HepG2 (cell line): Measurements from ENCODE around the gene TAF8. TPM values are rescaled to one million over a fixed set of nuclear protein-coding genes. Genes with fewer than 3 reads are reported as not detected.

Experiments used
- CENPX ChIP-seq: sonication (generic); formaldehyde crosslinking; IDR thresholded peaks from 2 replicates; pipeline ENCODE4 v1.9.0; 2021; ENCODE audit warnings: mild to moderate bottlenecking, missing genetic modification reagents, moderate library complexity
- ETV5 ChIP-seq: IDR thresholded peaks from 2 replicates; pipeline ENCODE4 v1.6.1; 2018; ENCODE audit warnings: missing biosample characterization, missing genetic modification reagents, inconsistent platforms, borderline replicate concordance
- HCFC1 ChIP-seq: fragments of 150-350 bp; IDR thresholded peaks from 2 replicates; pipeline ENCODE4 v1.6.1; 2014; ENCODE audit warnings: low read depth, low read length
- KLF13 ChIP-seq: sonication (generic); formaldehyde crosslinking; IDR thresholded peaks from 2 replicates; pipeline ENCODE4 v1.4.0; 2020; ENCODE audit warnings: mild to moderate bottlenecking, missing genetic modification reagents
- MYNN ChIP-seq: sonication (generic); formaldehyde crosslinking; IDR thresholded peaks from 2 replicates; pipeline ENCODE4 v1.4.0; 2020; ENCODE audit warnings: mild to moderate bottlenecking, low read depth, missing genetic modification reagents
- NCOA5 ChIP-seq: sonication (generic); formaldehyde crosslinking; IDR thresholded peaks from 2 replicates; pipeline ENCODE4 v1.4.0; 2020; ENCODE audit warnings: missing genetic modification reagents
- NFRKB ChIP-seq: fragments of 450-650 bp; IDR thresholded peaks from 2 replicates; pipeline ENCODE4 v1.6.1; 2017
- SIX4 ChIP-seq: sonication (generic); formaldehyde crosslinking; IDR thresholded peaks from 2 replicates; pipeline ENCODE4 v1.4.0; 2020; ENCODE audit warnings: missing genetic modification reagents
- ZBTB38 ChIP-seq: sonication (generic); formaldehyde crosslinking; IDR thresholded peaks from 2 replicates; pipeline ENCODE4 v1.5.1; 2020; ENCODE audit warnings: mild to moderate bottlenecking, missing genetic modification reagents
- ZNF101 ChIP-seq: sonication (generic); formaldehyde crosslinking; IDR thresholded peaks from 2 replicates; pipeline ENCODE4 v1.4.0; 2020; ENCODE audit warnings: mild to moderate bottlenecking, low read depth, missing genetic modification reagents, borderline replicate concordance
- ZNF3 ChIP-seq: IDR thresholded peaks from 2 replicates; pipeline ENCODE4 v1.7.0; 2017; ENCODE audit warnings: inconsistent platforms
- ZNF44 ChIP-seq: sonication (generic); formaldehyde crosslinking; IDR thresholded peaks from 2 replicates; pipeline ENCODE4 v1.5.1; 2020; ENCODE audit warnings: mild to moderate bottlenecking, missing genetic modification reagents
- ZNF558 ChIP-seq: sonication (generic); formaldehyde crosslinking; IDR thresholded peaks from 2 replicates; pipeline ENCODE4 v1.9.0; 2022; ENCODE audit warnings: mild to moderate bottlenecking, missing genetic modification reagents, borderline replicate concordance
- ZNF607 ChIP-seq: sonication (generic); formaldehyde crosslinking; IDR thresholded peaks from 2 replicates; pipeline ENCODE4 v1.5.1; 2020; ENCODE audit warnings: missing genetic modification reagents, mild to moderate bottlenecking, borderline replicate concordance
- ZNF629 ChIP-seq: sonication (generic); formaldehyde crosslinking; conservative IDR thresholded peaks from 2 replicates; pipeline ENCODE4 v1.5.0; 2020; ENCODE audit warnings: missing genetic modification reagents
- ZNF644 ChIP-seq: IDR thresholded peaks from 2 replicates; pipeline ENCODE4 v1.6.1; 2016; ENCODE audit warnings: low read depth
- ZNF781 ChIP-seq: sonication (generic); formaldehyde crosslinking; IDR thresholded peaks from 2 replicates; pipeline ENCODE4 v1.5.1; 2020; ENCODE audit warnings: borderline replicate concordance, mild to moderate bottlenecking, missing genetic modification reagents; ENCODE audit errors: not compliant biosample characterization
- polyA plus RNA-seq, 8 experiments: library from polyadenylated mRNA; depleted of rRNA in 3 of 8; stranded (reverse) in 7 of 8; unstranded in 1 of 8; fragments of >200 nt; fragmentation: Illumina TruSeq in 4 of 8; extraction: Trizol in 4 of 8; gene quantifications; 2 replicates each; pipeline versions ENCODE4 v1.2.1 to v1.2.3, GENCODE V29; 2011 to 2016; ENCODE audit warnings: low read depth in 4 of 8, missing spikeins in 1 of 8, mixed read lengths in 1 of 8; ENCODE audit not compliant: insufficient read depth in 1 of 8
- total RNA-seq, 5 experiments: library from RNA; depleted of rRNA; stranded (reverse); fragments of >200 nt; fragmentation: Illumina TruSeq; extraction: Trizol; gene quantifications; 2 replicates each; pipeline ENCODE4 v1.2.3, GENCODE V29; 2016; ENCODE audit warnings: low read depth in 1 of 5
- TF ChIP-seq, protein P1 (sequence below), 2 experiments: sonication (generic) in 1 of 2; formaldehyde crosslinking in 1 of 2; IDR thresholded peaks; 2 replicates each; pipeline versions ENCODE4 v1.5.1 to v1.6.1; 2011 to 2020; ENCODE audit warnings: borderline replicate concordance in 1 of 2, low read depth in 1 of 2, low read length in 1 of 2, mild to moderate bottlenecking in 1 of 2, missing genetic modification reagents in 1 of 2, moderate library complexity in 1 of 2
- TF ChIP-seq, protein P2 (sequence below): sonication (generic); formaldehyde crosslinking; IDR thresholded peaks from 2 replicates; pipeline ENCODE4 v1.5.0; 2020; ENCODE audit warnings: mild to moderate bottlenecking, missing genetic modification reagents, borderline replicate concordance
- TF ChIP-seq, protein P3 (sequence below): sonication (generic); formaldehyde crosslinking; IDR thresholded peaks from 2 replicates; pipeline ENCODE4 v1.4.0; 2020; ENCODE audit warnings: mild to moderate bottlenecking, missing genetic modification reagents
- TF ChIP-seq, protein P4 (sequence below): sonication (generic); formaldehyde crosslinking; IDR thresholded peaks from 2 replicates; pipeline ENCODE4 v1.4.0; 2020; ENCODE audit warnings: missing genetic modification reagents

Gene TAF8
- total and polyA plus RNA-seq, 2 of the 13 experiments (the other 11 are each of a cell fraction or from before 2014, with no cell fraction given): 25.2 to 25.8 TPM

DNA sequence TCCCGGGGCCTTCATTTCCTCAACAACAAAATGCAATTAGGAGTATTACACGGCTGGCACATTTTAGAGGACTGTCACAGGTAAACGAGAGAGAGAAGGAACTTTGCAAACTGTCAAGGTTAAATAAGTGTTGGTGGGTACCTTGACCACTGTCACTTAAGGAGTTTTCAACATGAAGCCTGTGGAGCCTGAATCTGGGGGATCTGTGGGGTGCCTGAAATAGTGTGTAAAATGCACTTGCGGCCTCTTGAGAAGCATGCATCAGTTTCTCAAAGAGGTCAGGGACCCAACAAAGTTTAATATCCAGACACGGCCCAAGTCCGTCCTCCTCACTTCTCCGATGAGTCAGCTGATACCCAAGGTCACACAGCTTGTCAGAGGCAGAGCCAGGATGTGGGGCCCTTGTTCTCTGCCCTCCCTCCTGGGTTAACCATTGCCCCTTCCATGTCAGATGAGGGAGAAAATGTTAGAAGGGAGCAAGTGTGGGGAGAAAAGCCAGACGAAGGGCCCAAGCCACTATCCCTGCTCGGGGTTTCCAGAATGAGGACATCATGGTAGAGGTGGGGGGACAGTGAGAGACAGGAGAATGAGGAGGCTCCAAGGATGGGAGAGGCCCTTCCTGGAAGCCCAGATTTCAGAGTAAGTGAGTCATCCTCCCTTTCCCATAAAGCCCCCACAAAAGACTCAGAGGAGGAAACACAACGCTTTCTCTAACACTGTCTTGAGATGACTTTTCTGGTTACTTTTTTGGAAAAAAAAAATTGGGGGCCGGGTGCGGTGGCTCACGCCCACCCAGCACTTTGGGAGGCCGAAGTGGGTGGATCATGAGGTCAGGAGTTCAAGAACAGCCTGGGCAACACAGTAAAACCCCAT, 49.9 kb downstream of the TAF8 start (continued):
- TF ChIP-seq ZNF44 (no peak), NFRKB (no peak), ZNF607 (CRISPR knock-in tag) (no peak), HCFC1 (no peak), ZNF629 (CRISPR knock-in tag) (no peak), ETV5 (CRISPR knock-in tag) (peak; percentile 66; the same call in 1 of the 2 replicates), ZNF781 (CRISPR knock-in tag) (no peak), ZBTB38 (CRISPR knock-in tag) (no peak), ZNF3 (CRISPR knock-in tag) (no peak), NCOA5 (no peak), SIX4 (CRISPR knock-in tag) (no peak), MYNN (CRISPR knock-in tag) (no peak), KLF13 (no peak), ZNF558 (CRISPR knock-in tag) (no peak), CENPX (no peak), ZNF101 (CRISPR knock-in tag) (no peak), ZNF644 (CRISPR knock-in tag) (peak; percentile 53; the same call in 1 of the 2 replicates)
- TF ChIP-seq, protein P1, sequence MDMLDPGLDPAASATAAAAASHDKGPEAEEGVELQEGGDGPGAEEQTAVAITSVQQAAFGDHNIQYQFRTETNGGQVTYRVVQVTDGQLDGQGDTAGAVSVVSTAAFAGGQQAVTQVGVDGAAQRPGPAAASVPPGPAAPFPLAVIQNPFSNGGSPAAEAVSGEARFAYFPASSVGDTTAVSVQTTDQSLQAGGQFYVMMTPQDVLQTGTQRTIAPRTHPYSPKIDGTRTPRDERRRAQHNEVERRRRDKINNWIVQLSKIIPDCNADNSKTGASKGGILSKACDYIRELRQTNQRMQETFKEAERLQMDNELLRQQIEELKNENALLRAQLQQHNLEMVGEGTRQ (IDR thresholded peaks at IDR 0.05; ENCODE audit: low read depth, low read length): no peak
- TF ChIP-seq, protein P1 (CRISPR knock-in tag; IDR thresholded peaks at IDR 0.05; ENCODE audit: borderline replicate concordance): no peak
- TF ChIP-seq, protein P2, sequence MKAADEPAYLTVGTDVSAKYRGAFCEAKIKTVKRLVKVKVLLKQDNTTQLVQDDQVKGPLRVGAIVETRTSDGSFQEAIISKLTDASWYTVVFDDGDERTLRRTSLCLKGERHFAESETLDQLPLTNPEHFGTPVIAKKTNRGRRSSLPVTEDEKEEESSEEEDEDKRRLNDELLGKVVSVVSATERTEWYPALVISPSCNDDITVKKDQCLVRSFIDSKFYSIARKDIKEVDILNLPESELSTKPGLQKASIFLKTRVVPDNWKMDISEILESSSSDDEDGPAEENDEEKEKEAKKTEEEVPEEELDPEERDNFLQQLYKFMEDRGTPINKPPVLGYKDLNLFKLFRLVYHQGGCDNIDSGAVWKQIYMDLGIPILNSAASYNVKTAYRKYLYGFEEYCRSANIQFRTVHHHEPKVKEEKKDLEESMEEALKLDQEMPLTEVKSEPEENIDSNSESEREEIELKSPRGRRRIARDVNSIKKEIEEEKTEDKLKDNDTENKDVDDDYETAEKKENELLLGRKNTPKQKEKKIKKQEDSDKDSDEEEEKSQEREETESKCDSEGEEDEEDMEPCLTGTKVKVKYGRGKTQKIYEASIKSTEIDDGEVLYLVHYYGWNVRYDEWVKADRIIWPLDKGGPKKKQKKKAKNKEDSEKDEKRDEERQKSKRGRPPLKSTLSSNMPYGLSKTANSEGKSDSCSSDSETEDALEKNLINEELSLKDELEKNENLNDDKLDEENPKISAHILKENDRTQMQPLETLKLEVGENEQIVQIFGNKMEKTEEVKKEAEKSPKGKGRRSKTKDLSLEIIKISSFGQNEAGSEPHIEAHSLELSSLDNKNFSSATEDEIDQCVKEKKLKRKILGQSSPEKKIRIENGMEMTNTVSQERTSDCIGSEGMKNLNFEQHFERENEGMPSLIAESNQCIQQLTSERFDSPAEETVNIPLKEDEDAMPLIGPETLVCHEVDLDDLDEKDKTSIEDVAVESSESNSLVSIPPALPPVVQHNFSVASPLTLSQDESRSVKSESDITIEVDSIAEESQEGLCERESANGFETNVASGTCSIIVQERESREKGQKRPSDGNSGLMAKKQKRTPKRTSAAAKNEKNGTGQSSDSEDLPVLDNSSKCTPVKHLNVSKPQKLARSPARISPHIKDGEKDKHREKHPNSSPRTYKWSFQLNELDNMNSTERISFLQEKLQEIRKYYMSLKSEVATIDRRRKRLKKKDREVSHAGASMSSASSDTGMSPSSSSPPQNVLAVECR (CRISPR knock-in tag): no peak; the same call in 1 of the 2 replicates
- TF ChIP-seq, protein P3, sequence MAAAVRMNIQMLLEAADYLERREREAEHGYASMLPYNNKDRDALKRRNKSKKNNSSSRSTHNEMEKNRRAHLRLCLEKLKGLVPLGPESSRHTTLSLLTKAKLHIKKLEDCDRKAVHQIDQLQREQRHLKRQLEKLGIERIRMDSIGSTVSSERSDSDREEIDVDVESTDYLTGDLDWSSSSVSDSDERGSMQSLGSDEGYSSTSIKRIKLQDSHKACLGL (CRISPR knock-in tag): no peak
- TF ChIP-seq, protein P4, sequence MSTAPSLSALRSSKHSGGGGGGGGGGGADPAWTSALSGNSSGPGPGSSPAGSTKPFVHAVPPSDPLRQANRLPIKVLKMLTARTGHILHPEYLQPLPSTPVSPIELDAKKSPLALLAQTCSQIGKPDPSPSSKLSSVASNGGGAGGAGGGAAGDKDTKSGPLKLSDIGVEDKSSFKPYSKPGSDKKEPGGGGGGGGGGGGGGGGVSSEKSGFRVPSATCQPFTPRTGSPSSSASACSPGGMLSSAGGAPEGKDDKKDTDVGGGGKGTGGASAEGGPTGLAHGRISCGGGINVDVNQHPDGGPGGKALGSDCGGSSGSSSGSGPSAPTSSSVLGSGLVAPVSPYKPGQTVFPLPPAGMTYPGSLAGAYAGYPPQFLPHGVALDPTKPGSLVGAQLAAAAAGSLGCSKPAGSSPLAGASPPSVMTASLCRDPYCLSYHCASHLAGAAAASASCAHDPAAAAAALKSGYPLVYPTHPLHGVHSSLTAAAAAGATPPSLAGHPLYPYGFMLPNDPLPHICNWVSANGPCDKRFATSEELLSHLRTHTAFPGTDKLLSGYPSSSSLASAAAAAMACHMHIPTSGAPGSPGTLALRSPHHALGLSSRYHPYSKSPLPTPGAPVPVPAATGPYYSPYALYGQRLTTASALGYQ (CRISPR knock-in tag): no peak
